Keratinocyte (primary cell): Measurements from ENCODE around the gene VAV2.

Experiments
- CTCF ChIP-seq, 3 experiments: IDR thresholded peaks in 1 of 3; conservative IDR thresholded peaks in 1 of 3; optimal IDR thresholded peaks in 1 of 3; 2 replicates in 2 of 3; 3 replicates in 1 of 3; pipeline versions ENCODE3 to v1.5.1; 2011; ENCODE audit warnings: low read length in 3 of 3, mild to moderate bottlenecking in 3 of 3, moderate library complexity in 2 of 3, control low read depth in 1 of 3, inconsistent platforms in 1 of 3; ENCODE audit not compliant: insufficient read depth in 2 of 3; ENCODE audit errors: extremely low read depth in 1 of 3
- EZH2 ChIP-seq: IDR thresholded peaks from one replicate; pipeline ENCODE4 v1.6.1; 2012; ENCODE audit warnings: inconsistent platforms, mild to moderate bottlenecking, low read length, moderate library complexity

- no peak for TF ChIP-seq CTCF (optimal IDR thresholded peaks at IDR 0.05 in 1 of 3, IDR thresholded peaks at IDR 0.05 in 1 of 3, conservative IDR thresholded peaks at IDR 0.05 in 1 of 3; ENCODE audit: extremely low read depth in 1 of 3, insufficient read depth in 2 of 3, low read length in 3 of 3)
- no peak for TF ChIP-seq EZH2
Observed at GRCh38 chr9:134040176-134040565, 48.0 kb upstream of the VAV2 start.
